Astrocyte of the spinal cord (primary cell): ENCODE results near the gene RPL35.

ENCODE experiments used
- DNase-seq: peaks from one replicate; pipeline ENCODE4 v3.0.0; 2011; ENCODE audit warnings: low read depth, low spot score
- H3K4me3 ChIP-seq: 2 replicates; pipeline ENCODE4 v1.5.1; 2011; ENCODE audit warnings: low read depth, mild to moderate bottlenecking, low read length, moderate library complexity
- in situ Hi-C: cut with HindIII; loops from 2 replicates; pipeline ENCODE4 v1.10.0; 2017; ENCODE audit warnings: low sequenced_read_pairs
- TF ChIP-seq, protein P1 (sequence below): IDR thresholded peaks from 2 replicates; pipeline ENCODE4 v1.5.1; 2012; ENCODE audit warnings: low read depth, mild to moderate bottlenecking, low read length, inconsistent platforms

Gene RPL35

DNA sequence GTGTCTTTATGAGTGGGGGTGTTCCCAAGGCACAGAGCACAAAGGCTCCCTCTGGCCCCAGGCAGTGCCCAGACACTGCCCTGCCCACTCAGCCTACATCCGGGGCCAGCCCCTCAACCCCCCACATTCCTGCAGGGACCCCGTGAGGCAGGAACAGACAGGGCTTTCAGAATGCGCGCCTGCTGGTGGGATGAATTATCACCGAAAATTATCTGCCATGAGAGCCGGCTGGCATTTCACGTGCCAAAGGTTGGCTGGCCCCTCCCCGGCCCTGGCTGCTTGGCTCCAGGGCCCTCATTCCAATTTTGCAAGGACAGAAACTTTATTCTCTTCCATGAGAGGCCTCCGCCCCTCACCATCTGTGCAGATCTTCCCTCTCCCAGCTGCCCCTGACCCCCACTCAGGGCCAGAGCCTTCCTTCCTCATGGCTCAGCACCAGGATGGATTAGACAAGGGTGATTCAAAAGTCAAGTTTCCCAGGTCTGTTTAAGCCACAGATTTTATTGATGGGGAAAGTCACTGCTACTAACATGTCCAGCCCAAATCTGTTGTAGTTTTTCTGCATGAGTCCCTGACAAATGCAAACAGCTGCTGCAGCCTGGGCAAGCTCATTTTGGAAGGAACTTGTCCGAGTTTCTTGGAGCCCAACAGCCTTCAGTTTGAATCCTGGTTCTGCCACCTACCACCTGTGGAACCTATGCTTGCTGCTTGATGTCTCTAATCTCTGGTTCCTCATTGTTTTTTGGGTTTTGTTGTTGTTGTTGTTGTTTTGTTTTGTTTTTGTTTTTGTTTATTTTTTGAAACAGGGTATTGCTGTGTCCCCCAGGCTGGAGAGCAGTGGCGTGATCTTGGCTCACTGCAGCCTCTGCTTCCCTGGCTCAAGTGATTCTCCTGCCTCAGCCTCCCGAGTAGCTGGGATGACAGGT lies 40.8 kb downstream of the RPL35 start:
- in situ Hi-C loops = no loop called here
- TF ChIP-seq, protein P1, sequence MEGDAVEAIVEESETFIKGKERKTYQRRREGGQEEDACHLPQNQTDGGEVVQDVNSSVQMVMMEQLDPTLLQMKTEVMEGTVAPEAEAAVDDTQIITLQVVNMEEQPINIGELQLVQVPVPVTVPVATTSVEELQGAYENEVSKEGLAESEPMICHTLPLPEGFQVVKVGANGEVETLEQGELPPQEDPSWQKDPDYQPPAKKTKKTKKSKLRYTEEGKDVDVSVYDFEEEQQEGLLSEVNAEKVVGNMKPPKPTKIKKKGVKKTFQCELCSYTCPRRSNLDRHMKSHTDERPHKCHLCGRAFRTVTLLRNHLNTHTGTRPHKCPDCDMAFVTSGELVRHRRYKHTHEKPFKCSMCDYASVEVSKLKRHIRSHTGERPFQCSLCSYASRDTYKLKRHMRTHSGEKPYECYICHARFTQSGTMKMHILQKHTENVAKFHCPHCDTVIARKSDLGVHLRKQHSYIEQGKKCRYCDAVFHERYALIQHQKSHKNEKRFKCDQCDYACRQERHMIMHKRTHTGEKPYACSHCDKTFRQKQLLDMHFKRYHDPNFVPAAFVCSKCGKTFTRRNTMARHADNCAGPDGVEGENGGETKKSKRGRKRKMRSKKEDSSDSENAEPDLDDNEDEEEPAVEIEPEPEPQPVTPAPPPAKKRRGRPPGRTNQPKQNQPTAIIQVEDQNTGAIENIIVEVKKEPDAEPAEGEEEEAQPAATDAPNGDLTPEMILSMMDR = no peak
- DNase-seq = no peak
- H3K4me3 ChIP-seq = no peak overlapping the region

DNA sequence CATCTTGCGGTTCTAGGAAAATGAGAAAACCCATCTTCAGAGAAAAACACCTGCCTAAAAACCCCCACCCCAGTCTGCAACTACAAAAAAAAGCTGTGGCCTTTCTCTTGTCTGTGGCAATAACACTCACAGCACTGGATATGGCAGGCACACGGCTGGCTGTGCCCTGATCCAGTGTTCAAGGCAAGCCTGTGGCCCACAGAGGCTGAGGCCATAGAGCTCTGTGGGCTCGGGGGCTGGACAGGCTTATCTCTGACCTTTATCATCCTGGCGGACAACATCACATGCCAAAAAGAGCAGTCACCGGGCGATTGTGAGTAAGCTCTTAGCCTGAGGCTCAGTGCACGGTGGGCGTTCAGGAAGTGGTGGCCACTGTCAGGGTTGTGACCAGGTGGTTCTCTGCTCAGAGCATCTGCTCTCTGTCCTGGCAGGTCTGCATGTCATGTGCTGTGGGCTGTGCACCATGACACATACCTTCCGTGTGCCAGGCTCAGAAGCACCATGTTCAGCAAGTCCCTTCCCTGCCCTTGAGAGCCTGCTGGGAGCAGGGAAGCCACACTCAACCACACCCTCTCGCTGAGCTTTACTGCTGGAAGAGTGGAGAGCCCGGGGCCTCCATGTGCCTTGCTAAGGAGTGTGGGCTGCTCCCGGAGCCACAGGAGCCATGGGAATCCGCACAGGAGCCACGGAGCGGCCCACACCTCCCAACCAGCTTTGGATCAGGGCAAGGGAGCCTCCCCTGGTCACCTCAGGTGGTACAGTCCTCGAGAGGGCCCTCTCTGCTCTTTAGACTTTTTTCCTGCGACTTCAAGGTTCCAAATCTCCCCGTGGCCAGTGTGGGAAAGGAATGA lies 43.1 kb downstream of the RPL35 start:
- TF ChIP-seq, protein P1 = no peak
- no peak overlapping the region for H3K4me3 ChIP-seq
- DNase-seq = peak; percentile 39
- in situ Hi-C loops = no loop called here

DNA sequence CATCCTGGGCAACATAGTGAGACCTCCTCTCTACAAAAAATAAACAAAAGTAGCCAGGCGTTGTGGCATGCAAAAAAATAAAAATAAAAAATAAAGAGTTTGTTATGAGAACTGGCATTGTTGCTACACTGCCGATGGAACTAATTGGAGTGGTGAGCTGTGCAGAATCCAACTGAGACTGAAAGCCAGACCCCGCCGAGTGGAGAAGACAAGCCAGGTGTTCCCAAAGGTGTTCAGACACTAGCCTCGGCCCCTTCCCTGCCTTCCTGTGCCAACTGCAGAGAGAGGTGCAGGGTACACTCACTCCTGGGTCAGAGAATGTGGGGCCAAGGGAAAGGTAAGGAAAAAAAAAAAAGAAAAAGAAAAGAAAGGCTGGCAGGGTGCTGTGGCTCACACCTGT lies 46.2 kb downstream of the RPL35 start:
- H3K4me3 ChIP-seq = no peak overlapping the region
- no peak for DNase-seq
- in situ Hi-C loops = no loop called here
- TF ChIP-seq, protein P1 = no peak

DNA sequence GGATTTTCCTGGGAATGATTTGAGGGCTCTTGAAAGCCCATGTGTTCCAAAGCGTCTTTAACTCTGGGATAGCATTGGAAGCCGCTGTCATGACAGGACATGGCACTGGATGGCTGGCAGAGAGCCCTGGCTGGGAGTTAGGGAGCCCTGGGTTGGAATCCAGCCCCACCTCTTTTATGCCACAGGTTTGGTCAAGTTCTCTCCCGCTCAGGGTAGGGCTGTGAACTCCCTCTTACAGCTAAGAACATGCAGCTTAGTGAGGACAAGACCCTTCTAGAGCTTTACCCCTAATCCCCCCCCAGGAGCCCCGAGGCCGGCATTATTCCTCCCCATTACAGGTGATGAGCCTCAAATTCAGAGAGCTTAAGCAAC lies 47.6 kb downstream of the RPL35 start:
- DNase-seq = no peak
- TF ChIP-seq, protein P1 = no peak
- H3K4me3 ChIP-seq = no peak overlapping the region
- in situ Hi-C loops = no loop called here

DNA sequence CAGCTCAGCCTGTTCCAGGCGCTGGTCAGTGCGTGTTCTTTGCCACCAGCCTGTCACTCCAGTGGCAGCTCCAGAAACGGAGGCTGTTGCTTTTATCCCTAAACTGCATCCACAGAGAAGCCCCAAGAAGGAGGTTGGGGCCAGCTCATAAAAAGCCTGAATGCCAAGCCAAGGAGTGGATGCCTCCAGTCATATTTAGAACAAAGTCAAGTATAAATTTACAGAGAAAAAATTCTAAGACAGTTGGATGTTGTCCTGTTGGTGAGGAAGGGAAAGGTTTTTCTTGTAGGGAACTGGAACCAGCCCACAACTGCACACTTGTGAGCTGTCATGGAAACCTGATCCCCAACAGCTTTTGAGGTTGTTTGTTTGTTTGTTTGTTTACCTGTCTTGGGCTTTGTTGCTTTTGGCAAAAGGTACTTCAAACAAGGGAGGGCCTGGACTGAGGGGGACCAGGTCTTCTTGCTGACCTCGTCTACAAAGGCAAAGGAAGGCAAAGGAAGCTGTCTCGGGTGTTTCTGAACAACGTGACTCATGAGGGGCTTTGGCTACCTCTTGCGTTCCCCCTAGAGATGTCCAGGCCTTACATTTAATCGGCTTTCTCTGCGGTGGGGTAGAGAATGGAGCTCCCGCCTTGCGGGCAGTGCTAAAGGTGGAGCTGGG lies 48.1 kb downstream of the RPL35 start:
- TF ChIP-seq, protein P1 = no peak
- peak; percentile 35 for DNase-seq
- H3K4me3 ChIP-seq = no peak overlapping the region
- in situ Hi-C loops = no loop called here

DNA sequence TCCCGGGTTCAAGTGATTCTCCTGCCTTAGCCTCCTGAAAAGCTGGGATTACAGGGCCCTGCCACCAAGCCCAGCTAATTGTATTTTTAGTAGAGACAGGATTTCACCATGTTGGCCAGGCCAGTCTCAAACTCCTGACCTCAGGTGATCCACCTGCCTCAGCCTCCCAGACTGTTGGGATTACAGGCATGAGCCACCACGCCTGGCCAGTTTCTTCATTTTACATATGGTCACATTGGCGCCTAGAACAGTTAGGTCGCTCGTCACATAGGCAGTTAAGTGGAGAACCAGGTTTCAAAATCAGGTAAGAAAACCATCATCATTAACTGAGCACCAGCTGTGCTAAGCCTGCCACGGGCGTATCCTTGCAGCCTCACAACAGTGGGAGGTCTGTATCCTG lies 48.7 kb downstream of the RPL35 start:
- TF ChIP-seq, protein P1 = no peak
- no peak for DNase-seq
- H3K4me3 ChIP-seq = no peak overlapping the region
- in situ Hi-C loops = no loop called here
